H1 (cell line): Measurements from ENCODE around the gene SSX2. TPM values are rescaled to one million over a fixed set of nuclear protein-coding genes. Genes with fewer than 3 reads are reported as not detected.

Experiments
- polyA plus RNA-seq, 7 experiments: library from polyadenylated mRNA; depleted of rRNA in 3 of 7; stranded (reverse) in 5 of 7; unstranded in 2 of 7; fragments of >200 nt in 5 of 7; fragments of 200-250 nt in 2 of 7; gene quantifications; 1 replicate in 5 of 7; 2 replicates in 1 of 7; 4 replicates in 1 of 7; pipeline versions ENCODE4 v1.2.1 to v1.2.3, GENCODE V29; 2011 to 2013; ENCODE audit warnings: missing spikeins in 2 of 7, mixed read lengths in 2 of 7
- small RNA-seq: library from polyadenylated mRNA; stranded (forward); fragments of <200 nt; extraction: miRNeasy Mini kit (QIAGEN cat#:217004); gene quantifications from one replicate; pipeline ENCODE3, GENCODE V24; 2013; ENCODE audit not compliant: insufficient read depth
- total RNA-seq: library from RNA; stranded (reverse); fragmentation: NEBNext Ultra II Directional; extraction: Animal tissue kit (Norgen Biotek cat#: 25700); gene quantifications from 2 replicates; pipeline ENCODE4 v1.2.1, GENCODE V29; 2021

SSX2 gene
- total and polyA plus RNA-seq, 2 of the 8 experiments (the other 6 are each of a cell fraction or from before 2014, with no cell fraction given): not detected

Small RNA genes within 50 kb of the gene (small RNA-seq; reads per million reads assigned to genes)
- not detected for gene AC244505.3
- gene AC244505.5: not detected
- gene AL450023.3: not detected
- not detected for gene RNA5SP504

Other genes with a start within 250 kb of the SSX2 start
- not detected in 2 replicates for gene XAGE1A, start 211.4 kb downstream of the SSX2 start, total RNA-seq
- not detected in 2 replicates for gene XAGE1A, start 211.4 kb downstream of the SSX2 start, polyA plus RNA-seq (2011; rRNA removed)
- gene XAGE1B, start 190.1 kb downstream of the SSX2 start, total RNA-seq: not detected in 2 replicates
- not detected in 2 replicates for gene XAGE1B, start 190.1 kb downstream of the SSX2 start, polyA plus RNA-seq (2011; rRNA removed)
- not detected in 2 replicates for gene SSX7, start 52.3 kb downstream of the SSX2 start, total RNA-seq
- not detected in 2 replicates for gene SSX7, start 52.3 kb downstream of the SSX2 start, polyA plus RNA-seq (2011; rRNA removed)
- gene SSX2B, start 44.1 kb upstream of the SSX2 start, total RNA-seq: not detected in 2 replicates
- gene SSX2B, start 44.1 kb upstream of the SSX2 start, polyA plus RNA-seq (2011; rRNA removed): not detected in 2 replicates
- gene SPANXN5, start 90.2 kb upstream of the SSX2 start, total RNA-seq: not detected in 2 replicates
- gene SPANXN5, start 90.2 kb upstream of the SSX2 start, polyA plus RNA-seq (2011; rRNA removed): not detected in 2 replicates
- gene XAGE5, start 104.1 kb upstream of the SSX2 start, total RNA-seq: not detected in 2 replicates
- not detected in 2 replicates for gene XAGE5, start 104.1 kb upstream of the SSX2 start, polyA plus RNA-seq (2011; rRNA removed)
- gene XAGE3, start 160.9 kb upstream of the SSX2 start, total RNA-seq: not detected in 2 replicates
- not detected in 2 replicates for gene XAGE3, start 160.9 kb upstream of the SSX2 start, polyA plus RNA-seq (2011; rRNA removed)
- gene FAM156B, start 190.2 kb upstream of the SSX2 start, total RNA-seq: 9.1 and 10.7 TPM in 2 replicates
- gene FAM156B, start 190.2 kb upstream of the SSX2 start, polyA plus RNA-seq (2011; rRNA removed): 31.3 and 36.2 TPM in 2 replicates